IPS-20b (cell line): Measurements from ENCODE around the gene ZBTB6.

Experiments
- H3K27ac ChIP-seq: one replicate; pipeline ENCODE4 v1.5.1; 2013; ENCODE audit warnings: low read length
- H3K27me3 ChIP-seq: 2 replicates; pipeline ENCODE4 v1.6.1; 2013; ENCODE audit warnings: mild to moderate bottlenecking, low read length, inconsistent platforms; ENCODE audit not compliant: insufficient read depth
- H3K36me3 ChIP-seq: 2 replicates; pipeline ENCODE4 v1.6.1; 2013; ENCODE audit warnings: low read depth, mild to moderate bottlenecking, inconsistent platforms, low read length, moderate library complexity; ENCODE audit not compliant: insufficient read depth
- H3K4me1 ChIP-seq: 2 replicates; pipeline ENCODE4 v1.6.1; 2013; ENCODE audit warnings: mild to moderate bottlenecking, control low read depth, inconsistent platforms, low read length, moderate library complexity; ENCODE audit not compliant: insufficient read depth
- H3K4me3 ChIP-seq: 2 replicates; pipeline ENCODE4 v1.5.1; 2013; ENCODE audit warnings: mild to moderate bottlenecking, low read length, inconsistent platforms
- H3K9ac ChIP-seq: 2 replicates; pipeline ENCODE4 v1.6.1; 2013; ENCODE audit warnings: low read depth, mild to moderate bottlenecking, inconsistent platforms, low read length, moderate library complexity
- H3K9me3 ChIP-seq: 2 replicates; pipeline ENCODE4 v1.6.1; 2013; ENCODE audit warnings: mild to moderate bottlenecking, low read depth, low read length, inconsistent platforms; ENCODE audit not compliant: insufficient read depth

ZBTB6 gene

DNA sequence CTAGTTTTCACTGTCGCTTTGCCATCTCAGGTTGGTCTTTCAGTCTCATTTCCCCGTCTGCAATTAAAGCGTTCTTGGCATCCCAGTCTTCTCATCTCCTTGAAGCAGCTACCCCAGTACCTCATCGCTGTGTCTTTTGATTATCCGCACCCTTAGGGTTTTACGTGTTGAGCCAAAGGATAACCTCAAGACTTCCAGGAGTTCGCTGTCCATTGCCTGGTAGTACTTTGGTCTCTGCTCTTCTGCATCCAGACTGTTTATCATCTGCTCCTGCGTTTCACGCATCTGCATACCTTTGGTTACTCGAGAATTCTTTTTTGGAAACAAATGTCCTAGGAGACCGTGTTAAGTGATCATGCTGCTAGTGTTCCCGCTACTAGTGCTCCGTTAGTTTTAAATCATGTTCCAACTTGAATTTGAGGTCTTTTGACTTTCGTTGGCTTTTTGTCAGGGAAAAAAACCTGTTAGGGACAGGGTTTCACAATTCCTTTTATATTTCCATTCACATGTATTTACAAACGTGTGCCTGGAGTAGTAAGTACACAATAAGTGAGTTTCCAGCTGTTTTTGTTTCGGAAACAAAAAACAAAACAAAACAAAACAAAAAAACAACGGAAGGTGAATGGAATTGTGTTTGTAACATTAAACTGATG is 28.6 kb upstream of the ZBTB6 start:
- H3K9me3 ChIP-seq, result no peaks in the 10 kb centered on the region
- peak overlapping the region; percentile 91 for H3K9ac ChIP-seq
- peak overlapping the region; percentile 88 for H3K27ac ChIP-seq
- peaks cover 12% of the 10 kb centered on the region; the same call in 1 of the 2 replicates for H3K4me1 ChIP-seq
- no peaks in the 10 kb centered on the region for H3K27me3 ChIP-seq
- H3K36me3 ChIP-seq, result peaks cover 28% of the 10 kb centered on the region
- peak overlapping the region; percentile 91 for H3K4me3 ChIP-seq

DNA sequence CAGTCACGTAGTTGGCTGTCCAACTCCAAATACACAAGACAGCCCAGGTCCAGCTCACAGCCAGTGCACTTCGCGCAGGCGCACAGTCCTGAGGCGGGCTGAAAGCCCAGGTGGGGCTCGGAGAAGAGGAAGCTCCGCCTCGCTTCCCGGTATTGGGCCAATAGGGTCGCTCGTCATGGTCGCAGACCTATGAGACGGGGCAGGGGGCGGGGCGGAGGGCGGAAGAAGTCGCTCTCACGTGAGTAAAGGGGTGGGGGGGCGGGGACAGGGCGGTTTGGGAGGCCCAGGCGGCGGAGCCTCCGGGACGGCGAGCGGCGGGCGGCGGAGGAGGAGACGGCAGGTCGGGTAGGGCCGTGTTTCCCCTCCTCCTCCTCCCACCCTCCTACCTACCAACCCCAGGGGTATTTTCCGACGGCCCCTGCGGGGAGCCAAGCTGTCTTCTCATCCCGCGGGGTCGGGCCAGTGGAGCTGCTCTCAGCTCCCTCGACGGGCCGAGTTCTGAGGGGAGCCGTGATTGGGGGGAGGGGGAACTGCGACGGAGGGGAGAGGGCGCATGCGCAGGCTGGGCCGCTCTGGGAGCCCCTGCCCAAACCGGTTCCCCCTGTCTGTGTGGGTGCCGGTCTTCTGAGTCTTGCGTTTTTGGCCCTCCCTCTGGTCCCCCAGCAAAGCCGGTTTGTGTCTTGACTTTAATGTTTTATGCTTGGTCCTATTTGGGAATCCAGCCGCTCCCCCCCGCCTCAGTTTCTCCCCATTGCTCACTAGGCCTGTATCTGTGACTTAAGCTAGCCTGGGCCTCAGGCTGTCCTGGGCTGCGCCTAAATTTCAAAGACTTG is 27.8 kb upstream of the ZBTB6 start, which contains the start of gene RABGAP1:
Gene RABGAP1, plus strand, starts transcription at position 272 of the 833 bp plus-strand sequence. CDS start 16,040 bp downstream, outside the sequence.
- Histone ChIP-seq H3K9me3 (no peaks in the 10 kb centered on the region), H3K27me3 (no peaks in the 10 kb centered on the region), H3K9ac (peak within 1 kb of the TSS; percentile 91), H3K27ac (peak within 1 kb of the TSS; percentile 88), H3K4me3 (peak within 1 kb of the TSS; percentile 91), H3K4me1 (peaks cover 8% of the 10 kb centered on the region; the same call in 1 of the 2 replicates), H3K36me3 (peaks cover 35% of the 10 kb centered on the region)

DNA sequence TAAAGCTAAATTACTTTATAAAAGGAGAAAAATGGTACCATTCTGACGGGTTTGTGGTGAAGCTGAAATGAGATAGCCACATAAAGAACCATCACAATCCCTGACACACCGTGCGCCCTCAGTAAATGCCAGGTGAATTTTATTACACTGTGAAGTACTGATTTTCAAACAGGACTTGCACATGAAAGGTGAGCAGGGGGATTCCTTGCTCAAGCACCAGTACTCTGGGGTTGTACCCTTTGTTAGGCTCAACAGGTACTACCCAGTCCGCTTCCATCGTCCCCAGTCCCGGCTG is 27.3 kb upstream of the ZBTB6 start:
- Histone ChIP-seq H3K4me1 (peaks cover 7% of the 10 kb centered on the region; the same call in 1 of the 2 replicates), H3K27ac (peak overlapping the region; percentile 77), H3K27me3 (no peaks in the 10 kb centered on the region), H3K4me3 (peak overlapping the region; percentile 63), H3K9ac (peak overlapping the region; percentile 79; the same call in 1 of the 2 replicates), H3K36me3 (peaks cover 37% of the 10 kb centered on the region), H3K9me3 (no peaks in the 10 kb centered on the region)

- H3K9me3 ChIP-seq, result no peaks in the 10 kb centered on the region
- no peak overlapping the region for H3K4me3 ChIP-seq
- no peak overlapping the region for H3K27ac ChIP-seq
- H3K36me3 ChIP-seq, result peaks cover 37% of the 10 kb centered on the region
- H3K4me1 ChIP-seq, result peaks cover 7% of the 10 kb centered on the region; the same call in 1 of the 2 replicates
- H3K27me3 ChIP-seq, result no peaks in the 10 kb centered on the region
- H3K9ac ChIP-seq, result no peak overlapping the region
These were observed 26.5 kb upstream of the ZBTB6 start for GRCh38 chr9:122939601-122940000.

DNA sequence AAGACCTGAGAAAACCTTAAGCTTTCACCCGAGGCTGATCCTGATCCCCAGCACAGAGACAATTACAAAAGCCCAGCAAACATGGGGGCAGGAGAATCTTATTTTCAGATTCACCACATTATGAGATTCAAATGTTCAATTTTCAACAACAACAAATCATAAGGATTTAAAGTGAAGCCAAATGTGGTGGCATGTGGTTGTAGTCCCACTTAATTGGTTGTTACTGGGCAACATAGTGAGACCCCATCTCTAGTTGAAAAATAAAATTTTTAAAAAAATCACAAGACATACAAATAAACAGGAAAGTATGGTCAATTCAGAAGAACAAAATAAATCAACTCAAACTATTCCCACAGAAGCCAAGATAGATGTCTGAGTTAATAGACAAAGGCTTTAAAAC is 23.8 kb upstream of the ZBTB6 start:
- Histone ChIP-seq H3K9ac (no peak overlapping the region), H3K4me1 (peaks cover 7% of the 10 kb centered on the region; the same call in 1 of the 2 replicates), H3K27ac (no peak overlapping the region), H3K9me3 (no peaks in the 10 kb centered on the region), H3K27me3 (no peaks in the 10 kb centered on the region), H3K36me3 (peaks cover 32% of the 10 kb centered on the region), H3K4me3 (no peak overlapping the region)

- Histone ChIP-seq H3K27me3 (no peaks in the 10 kb centered on the region), H3K9me3 (no peaks in the 10 kb centered on the region), H3K4me3 (no peak overlapping the region), H3K27ac (no peak overlapping the region), H3K9ac (no peak overlapping the region), H3K4me1 (peaks cover 7% of the 10 kb centered on the region; the same call in 1 of the 2 replicates), H3K36me3 (peaks cover 32% of the 10 kb centered on the region)
These were observed 23.3 kb upstream of the ZBTB6 start for GRCh38 chr9:122936464-122936863.

- Histone ChIP-seq H3K9ac (peak within 1 kb of the TSS; percentile 96), H3K9me3 (no peaks in the 10 kb centered on the region), H3K27me3 (no peaks in the 10 kb centered on the region), H3K4me1 (peaks cover 11% of the 10 kb centered on the region), H3K4me3 (peak within 1 kb of the TSS; percentile 99), H3K27ac (peak within 1 kb of the TSS; percentile 68), H3K36me3 (peaks cover 13% of the 10 kb centered on the region)
These were observed 18.4 kb upstream of the ZBTB6 start, which contains the start of gene ZBTB26 for GRCh38 chr9:122931226-122932121. ZBTB26 (minus strand) TSS chr9:122931512; CDS start chr9:122919934, 11,578 bp downstream.

- Histone ChIP-seq H3K9ac (peak overlapping the region; percentile 96; the same call in 1 of the 2 replicates), H3K9me3 (no peaks in the 10 kb centered on the region), H3K27ac (peak overlapping the region; percentile 68), H3K27me3 (no peaks in the 10 kb centered on the region), H3K36me3 (peaks cover 7% of the 10 kb centered on the region; the same call in 1 of the 2 replicates), H3K4me3 (peak overlapping the region; percentile 99), H3K4me1 (peaks cover 11% of the 10 kb centered on the region)
These were observed 17.6 kb upstream of the ZBTB6 start for GRCh38 chr9:122930541-122931225.

DNA sequence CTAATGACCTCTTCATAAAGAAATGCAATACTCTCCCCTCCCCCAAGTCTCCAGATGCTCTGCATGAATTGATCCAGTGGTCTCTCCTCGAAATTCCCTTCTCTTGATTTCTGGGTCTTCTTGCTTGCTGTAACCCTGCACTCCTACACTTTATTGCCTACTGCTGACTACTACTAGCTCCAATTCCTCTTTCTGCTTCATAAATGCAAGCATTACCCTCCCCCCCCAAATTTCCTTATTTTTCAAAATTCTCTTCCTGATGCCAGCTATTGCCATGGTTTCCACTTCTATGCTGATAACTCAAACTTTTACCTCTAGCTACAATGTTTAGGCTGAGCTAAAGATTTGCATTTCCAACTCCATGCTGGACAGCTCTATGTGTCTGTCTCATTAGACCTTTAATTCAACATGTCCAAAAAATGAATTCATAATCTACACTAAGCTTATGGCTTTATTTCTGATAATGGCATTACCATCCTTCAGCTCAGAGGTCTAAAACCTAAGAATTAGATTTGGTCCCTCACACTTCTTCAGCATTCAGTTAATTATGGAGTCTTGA is 16.8 kb upstream of the ZBTB6 start:
- H3K4me3 ChIP-seq, result peak overlapping the region; percentile 99

GRCh38 chr9:122923947-122924346 is 10.8 kb upstream of the ZBTB6 start:
- H3K27me3 ChIP-seq, result no peaks in the 10 kb centered on the region
- peaks cover 18% of the 10 kb centered on the region; the same call in 1 of the 2 replicates for H3K4me1 ChIP-seq
- no peak overlapping the region for H3K27ac ChIP-seq
- no peak overlapping the region for H3K9ac ChIP-seq
- no peak overlapping the region for H3K4me3 ChIP-seq
- H3K36me3 ChIP-seq, result peaks cover 18% of the 10 kb centered on the region; the same call in 1 of the 2 replicates
- no peaks in the 10 kb centered on the region for H3K9me3 ChIP-seq

More for the DNA sequence above, 16.8 kb upstream of the ZBTB6 start:
- no peaks in the 10 kb centered on the region for H3K9me3 ChIP-seq
- H3K4me1 ChIP-seq, result peaks cover 11% of the 10 kb centered on the region
- peak overlapping the region; percentile 96; the same call in 1 of the 2 replicates for H3K9ac ChIP-seq
- no peak overlapping the region for H3K27ac ChIP-seq
- H3K36me3 ChIP-seq, result peaks cover 7% of the 10 kb centered on the region; the same call in 1 of the 2 replicates
- no peaks in the 10 kb centered on the region for H3K27me3 ChIP-seq
